ENCODE results near the gene NCOA3.
"Not testable (repeated sequence)": the region's sequence is repeated elsewhere in the genome, so short reads cannot be mapped to it uniquely, and the experiment has no call there.

NCOA3 gene

DNA sequence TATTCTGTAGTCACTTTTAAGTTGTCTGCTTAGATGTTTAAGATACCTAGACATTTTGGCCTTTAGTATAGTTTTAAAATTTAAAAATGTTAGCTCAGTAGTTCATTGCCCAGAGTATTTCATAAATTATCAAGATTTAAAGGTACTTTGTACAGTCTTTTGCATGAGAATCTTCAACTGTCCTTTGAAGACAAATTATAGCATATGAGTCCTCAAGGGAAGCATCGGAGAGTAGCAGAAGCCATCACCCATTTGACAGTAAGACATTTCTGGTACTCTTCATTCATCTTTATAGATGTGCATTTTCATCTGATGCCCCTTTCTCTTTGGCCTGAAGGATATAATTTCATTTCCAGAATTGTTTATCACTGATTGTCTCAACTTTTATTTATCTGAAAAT is 89.5 kb downstream of the NCOA3 start:
- no peak for ATAC-seq
- TF ChIP-seq OSR1 (CRISPR knock-in tag; IDR thresholded peaks at IDR 0.05) (no peak), ZNF70 (CRISPR knock-in tag; IDR thresholded peaks at IDR 0.05) (no peak), PPARA (CRISPR knock-in tag; IDR thresholded peaks at IDR 0.05; ENCODE audit: borderline replicate concordance) (no peak), RARB (CRISPR knock-in tag; IDR thresholded peaks at IDR 0.05) (no peak), TSHZ2 (CRISPR knock-in tag; IDR thresholded peaks at IDR 0.05) (no peak), CSDC2 (CRISPR knock-in tag; IDR thresholded peaks at IDR 0.05) (no peak), TCF4 (CRISPR knock-in tag; IDR thresholded peaks at IDR 0.05; ENCODE audit: borderline replicate concordance) (no peak)

- no peak for ATAC-seq
Measured at GRCh38 chr20:47594157-47594556, 92.5 kb downstream of the NCOA3 start.

GRCh38 chr20:47595138-47595537 is 93.5 kb downstream of the NCOA3 start:
- ATAC-seq = not testable (repeated sequence)

More at GRCh38 chr20:47594157-47594556, 92.5 kb downstream of the NCOA3 start:
- TF ChIP-seq ZC3H10 (CRISPR knock-in tag; IDR thresholded peaks at IDR 0.05) = no peak
- TF ChIP-seq POU6F1 (CRISPR knock-in tag; IDR thresholded peaks at IDR 0.05; ENCODE audit: borderline replicate concordance, low read depth) = no peak
- TF ChIP-seq ZNF8 (CRISPR knock-in tag; IDR thresholded peaks at IDR 0.05) = no peak
- no peak for TF ChIP-seq TCF4 (CRISPR knock-in tag; IDR thresholded peaks at IDR 0.05; ENCODE audit: borderline replicate concordance)
- TF ChIP-seq PATZ1 (CRISPR knock-in tag; IDR thresholded peaks at IDR 0.05; ENCODE audit: borderline replicate concordance) = no peak
- TF ChIP-seq ESRRG (CRISPR knock-in tag; IDR thresholded peaks at IDR 0.05) = no peak
- TF ChIP-seq ZFP3 (CRISPR knock-in tag; IDR thresholded peaks at IDR 0.05) = no peak
- TF ChIP-seq TSHZ2 (CRISPR knock-in tag; IDR thresholded peaks at IDR 0.05) = no peak
- no peak for TF ChIP-seq PPARA (CRISPR knock-in tag; IDR thresholded peaks at IDR 0.05; ENCODE audit: borderline replicate concordance)
- no peak for TF ChIP-seq OSR1 (CRISPR knock-in tag; IDR thresholded peaks at IDR 0.05)
- no peak for TF ChIP-seq ARNTL (CRISPR knock-in tag; IDR thresholded peaks at IDR 0.05; ENCODE audit: borderline replicate concordance, low read depth)
- TF ChIP-seq ISL1 (CRISPR knock-in tag; IDR thresholded peaks at IDR 0.05) = no peak
- no peak for TF ChIP-seq GLIS3 (CRISPR knock-in tag; IDR thresholded peaks at IDR 0.05)
- TF ChIP-seq BACH2 (CRISPR knock-in tag; IDR thresholded peaks at IDR 0.05; ENCODE audit: borderline replicate concordance) = no peak
- no peak for TF ChIP-seq ZNF565 (CRISPR knock-in tag; conservative IDR thresholded peaks at IDR 0.05; ENCODE audit: low read depth)
- no peak for TF ChIP-seq TOX (CRISPR knock-in tag; IDR thresholded peaks at IDR 0.05; ENCODE audit: borderline replicate concordance)
- no peak for TF ChIP-seq CREB5 (CRISPR knock-in tag; IDR thresholded peaks at IDR 0.05; ENCODE audit: low read depth)
- TF ChIP-seq CSRNP3 (CRISPR knock-in tag; IDR thresholded peaks at IDR 0.05) = no peak
- TF ChIP-seq ZNF70 (CRISPR knock-in tag; IDR thresholded peaks at IDR 0.05) = no peak
- TF ChIP-seq SNAI2 (CRISPR knock-in tag; IDR thresholded peaks at IDR 0.05) = no peak
